Lower leg skin (tissue), 3 donors: ENCODE measurements around the gene ALPG.
"Not testable (repeated sequence)": the region's sequence is repeated elsewhere in the genome, so short reads cannot be mapped to it uniquely, and the experiment has no call there.

Experiments used
- POLR2A ChIP-seq, 2 donors: fragments of 450-650 bp; IDR thresholded peaks; one replicate each; pipeline ENCODE4 v1.6.1; 2016 to 2017; ENCODE audit warnings: antibody characterized with exemption in 2 of 2, mild to moderate bottlenecking in 1 of 2, moderate library complexity in 1 of 2
- TF ChIP-seq, protein P1 (sequence below), 3 donors: fragments of 450-650 bp; IDR thresholded peaks; one replicate each; pipeline ENCODE4 v1.5.1; 2016; ENCODE audit warnings: antibody characterized with exemption in 3 of 3, mild to moderate bottlenecking in 3 of 3, moderate library complexity in 2 of 3

- TF ChIP-seq, protein P1, sequence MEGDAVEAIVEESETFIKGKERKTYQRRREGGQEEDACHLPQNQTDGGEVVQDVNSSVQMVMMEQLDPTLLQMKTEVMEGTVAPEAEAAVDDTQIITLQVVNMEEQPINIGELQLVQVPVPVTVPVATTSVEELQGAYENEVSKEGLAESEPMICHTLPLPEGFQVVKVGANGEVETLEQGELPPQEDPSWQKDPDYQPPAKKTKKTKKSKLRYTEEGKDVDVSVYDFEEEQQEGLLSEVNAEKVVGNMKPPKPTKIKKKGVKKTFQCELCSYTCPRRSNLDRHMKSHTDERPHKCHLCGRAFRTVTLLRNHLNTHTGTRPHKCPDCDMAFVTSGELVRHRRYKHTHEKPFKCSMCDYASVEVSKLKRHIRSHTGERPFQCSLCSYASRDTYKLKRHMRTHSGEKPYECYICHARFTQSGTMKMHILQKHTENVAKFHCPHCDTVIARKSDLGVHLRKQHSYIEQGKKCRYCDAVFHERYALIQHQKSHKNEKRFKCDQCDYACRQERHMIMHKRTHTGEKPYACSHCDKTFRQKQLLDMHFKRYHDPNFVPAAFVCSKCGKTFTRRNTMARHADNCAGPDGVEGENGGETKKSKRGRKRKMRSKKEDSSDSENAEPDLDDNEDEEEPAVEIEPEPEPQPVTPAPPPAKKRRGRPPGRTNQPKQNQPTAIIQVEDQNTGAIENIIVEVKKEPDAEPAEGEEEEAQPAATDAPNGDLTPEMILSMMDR (IDR thresholded peaks at IDR 0.05), result not testable (repeated sequence)
- not testable (repeated sequence) for TF ChIP-seq POLR2A (IDR thresholded peaks at IDR 0.05)
Measured at GRCh38 chr2:232394431-232394830, 12.2 kb upstream of the ALPG start.
